SK-MEL-5 (cell line): Measurements from ENCODE around the gene RAB17. TPM values are rescaled to one million over a fixed set of nuclear protein-coding genes. Genes with fewer than 3 reads are reported as not detected.

Source experiments
- DNase-seq: peaks from one replicate; pipeline ENCODE4 v3.0.0-alpha.2; 2016; ENCODE audit warnings: low read depth, low spot score
- in situ Hi-C: cut with HindIII; loops from 2 replicates; pipeline ENCODE4 v1.10.0; 2016; ENCODE audit warnings: low sequenced_read_pairs, high pct_unique_total_duplicates, low pct_unique_long_range_greater_than_20kb
- total RNA-seq: library from RNA; depleted of rRNA; stranded (reverse); fragments of >200 nt; shearing (Covaris generic); gene quantifications from 2 replicates; pipeline ENCODE4 v1.2.3, GENCODE V29; 2014

RAB17 gene
- total RNA-seq, 1 experiment from 2014 or later, result 82.8 TPM

GRCh38 chr2:237591141-237591881, 777 bp upstream of the RAB17 start:
- DNase-seq, result peak; percentile 98
- in situ Hi-C loops, result no loop called here

- in situ Hi-C loops, result no loop called here
- peak; percentile 54 for DNase-seq
These were observed 2.4 kb downstream of the RAB17 start for GRCh38 chr2:237588044-237588696.

GRCh38 chr2:237585590-237586221, 4.8 kb downstream of the RAB17 start:
- in situ Hi-C loops, result no loop called here
- no peak for DNase-seq

GRCh38 chr2:237583385-237584295, 6.9 kb downstream of the RAB17 start:
- no peak for DNase-seq
- in situ Hi-C loops, result no loop called here

GRCh38 chr2:237581751-237582746, 8.5 kb downstream of the RAB17 start:
- in situ Hi-C loops, result no loop called here
- DNase-seq, result peak; percentile 97

- in situ Hi-C loops, result no loop called here
- DNase-seq, result no peak
These were observed 9.2 kb downstream of the RAB17 start for GRCh38 chr2:237581326-237581725.

GRCh38 chr2:237577956-237578870, 12.3 kb downstream of the RAB17 start:
- DNase-seq, result no peak
- in situ Hi-C loops, result no loop called here

GRCh38 chr2:237577458-237577857, 13.1 kb downstream of the RAB17 start:
- in situ Hi-C loops, result no loop called here
- DNase-seq, result no peak

GRCh38 chr2:237576974-237577373, 13.6 kb downstream of the RAB17 start:
- DNase-seq, result no peak
- in situ Hi-C loops, result no loop called here

GRCh38 chr2:237575869-237576862, 14.4 kb downstream of the RAB17 start:
- no peak for DNase-seq

GRCh38 chr2:237574894-237575868, 15.4 kb downstream of the RAB17 start:
- in situ Hi-C loops, result no loop called here
- no peak for DNase-seq

More at GRCh38 chr2:237575869-237576862, 14.4 kb downstream of the RAB17 start:
- in situ Hi-C loops, result no loop called here

- DNase-seq, result no peak
- in situ Hi-C loops, result no loop called here
These were observed 16.1 kb downstream of the RAB17 start for GRCh38 chr2:237574467-237574866.

- in situ Hi-C loops, result no loop called here
- no peak for DNase-seq
These were observed 16.7 kb downstream of the RAB17 start for GRCh38 chr2:237573721-237574415.
